GM10847 (cell line): ENCODE results near the gene HIGD1A.
A peak's percentile ranks its signal among the peaks of the same experiment; 100 is the strongest.

Experiments used
- POLR2A ChIP-seq: IDR thresholded peaks from 2 replicates; pipeline ENCODE4 v1.6.1; 2011; ENCODE audit not compliant: insufficient read length; ENCODE audit errors: extremely low read depth

HIGD1A gene

DNA sequence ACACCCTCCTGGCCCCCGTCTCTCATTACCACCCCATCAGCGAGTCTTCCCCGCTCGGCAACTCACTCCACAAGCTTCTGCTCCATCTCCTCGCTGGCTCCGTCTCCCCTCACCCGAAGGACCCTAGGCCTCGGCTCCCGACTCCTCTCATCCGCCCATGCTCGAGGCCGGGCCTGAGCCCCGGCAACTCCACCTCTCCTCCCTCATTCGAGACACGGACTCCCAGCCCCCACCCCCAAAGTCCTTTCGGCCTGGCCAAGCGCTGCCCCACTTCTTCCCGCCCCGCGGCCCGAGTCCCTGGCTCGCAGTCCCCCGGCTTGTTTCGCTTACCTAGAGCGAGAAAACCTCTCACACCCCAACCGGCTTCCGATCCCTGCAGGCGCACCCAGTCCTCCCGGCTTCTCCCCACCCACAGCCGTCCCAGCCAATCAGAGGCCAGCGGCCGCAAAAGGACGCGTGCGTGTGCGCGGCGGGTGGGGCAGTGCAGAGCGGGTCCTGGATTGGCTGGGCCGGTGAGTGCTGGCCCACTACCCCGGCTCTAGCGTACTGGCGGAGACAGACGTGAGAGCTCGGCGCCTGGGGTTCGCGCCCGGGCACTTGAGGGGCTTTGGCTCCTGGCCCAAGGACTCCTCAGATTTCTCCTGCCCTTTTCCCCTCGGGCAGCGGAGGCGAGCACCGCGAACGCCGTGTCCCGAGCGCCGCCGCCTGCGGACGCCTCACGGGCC is at the start of gene HIGD1A:
TSS of gene HIGD1A (minus strand) at position 385 of the 725 bp plus-strand sequence. CDS start 10,237 bp downstream, outside the sequence.
- TF ChIP-seq POLR2A = peak; percentile 72

- TF ChIP-seq POLR2A = no peak
Measured at GRCh38 chr3:42853739-42854302, 49.5 kb upstream of the HIGD1A start.

- no peak for TF ChIP-seq POLR2A
Measured at GRCh38 chr3:42853056-42853455, 48.8 kb upstream of the HIGD1A start.

GRCh38 chr3:42852441-42852840 is 48.2 kb upstream of the HIGD1A start:
- TF ChIP-seq POLR2A = no peak

- TF ChIP-seq POLR2A = no peak
Measured at GRCh38 chr3:42851228-42851834, 47.0 kb upstream of the HIGD1A start.

DNA sequence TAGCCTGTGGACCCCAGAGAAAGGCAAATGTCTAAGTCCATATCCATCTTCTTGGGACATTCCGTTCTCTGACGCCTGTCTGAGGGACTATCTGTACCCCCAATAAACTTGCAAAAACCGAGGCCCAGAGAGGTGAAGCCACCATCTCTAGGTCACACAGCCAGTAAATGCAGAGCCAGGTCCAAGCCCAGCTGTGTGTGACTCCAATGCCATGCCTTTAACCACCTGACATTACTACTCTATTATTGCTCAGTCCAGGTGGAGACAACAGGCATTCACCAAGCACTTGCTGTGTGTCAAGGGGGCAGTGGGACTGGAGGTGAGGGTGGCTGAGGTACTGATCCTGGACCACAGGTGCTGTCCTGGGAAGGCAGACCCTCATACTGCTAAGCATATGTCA is 46.0 kb upstream of the HIGD1A start:
- TF ChIP-seq POLR2A = no peak

DNA sequence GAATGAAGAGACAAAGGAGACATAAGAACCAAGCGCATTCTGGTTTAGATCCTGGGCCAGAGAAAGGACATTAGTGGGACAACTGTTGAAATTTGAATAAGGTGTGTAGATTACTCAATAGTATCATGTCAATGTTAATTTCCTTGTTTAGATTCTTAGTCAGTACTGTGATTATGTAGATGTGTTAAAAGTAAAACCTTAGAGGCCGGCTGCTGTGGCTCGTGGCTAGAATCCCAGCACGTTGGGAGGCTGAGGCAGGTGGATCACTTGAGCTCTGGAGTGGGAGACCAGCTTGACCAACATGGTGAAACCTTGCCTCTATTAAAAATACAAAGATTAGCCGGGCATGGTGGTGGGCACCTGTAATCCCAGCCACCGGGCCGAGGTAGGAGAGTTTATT is 44.7 kb upstream of the HIGD1A start:
- no peak for TF ChIP-seq POLR2A

DNA sequence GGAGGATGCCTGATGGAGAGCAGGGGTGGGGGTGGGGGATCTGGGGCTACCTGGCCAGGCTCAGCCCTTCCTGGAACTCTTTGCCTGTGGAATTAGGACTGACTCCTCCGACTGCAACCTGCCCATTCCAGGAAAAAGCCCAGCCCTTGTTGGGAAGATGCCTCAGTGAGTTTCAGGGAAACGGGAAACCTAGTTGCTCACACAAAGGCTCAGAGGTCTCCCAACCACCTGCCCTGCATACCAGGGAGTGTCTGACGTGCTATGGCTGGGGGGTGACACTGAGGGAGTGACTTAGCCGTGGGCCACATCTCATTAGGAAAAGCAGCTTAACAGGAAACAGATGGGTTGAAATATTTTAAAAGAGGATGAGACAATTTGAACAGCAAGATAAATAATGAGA is 43.4 kb upstream of the HIGD1A start:
- TF ChIP-seq POLR2A = no peak

DNA sequence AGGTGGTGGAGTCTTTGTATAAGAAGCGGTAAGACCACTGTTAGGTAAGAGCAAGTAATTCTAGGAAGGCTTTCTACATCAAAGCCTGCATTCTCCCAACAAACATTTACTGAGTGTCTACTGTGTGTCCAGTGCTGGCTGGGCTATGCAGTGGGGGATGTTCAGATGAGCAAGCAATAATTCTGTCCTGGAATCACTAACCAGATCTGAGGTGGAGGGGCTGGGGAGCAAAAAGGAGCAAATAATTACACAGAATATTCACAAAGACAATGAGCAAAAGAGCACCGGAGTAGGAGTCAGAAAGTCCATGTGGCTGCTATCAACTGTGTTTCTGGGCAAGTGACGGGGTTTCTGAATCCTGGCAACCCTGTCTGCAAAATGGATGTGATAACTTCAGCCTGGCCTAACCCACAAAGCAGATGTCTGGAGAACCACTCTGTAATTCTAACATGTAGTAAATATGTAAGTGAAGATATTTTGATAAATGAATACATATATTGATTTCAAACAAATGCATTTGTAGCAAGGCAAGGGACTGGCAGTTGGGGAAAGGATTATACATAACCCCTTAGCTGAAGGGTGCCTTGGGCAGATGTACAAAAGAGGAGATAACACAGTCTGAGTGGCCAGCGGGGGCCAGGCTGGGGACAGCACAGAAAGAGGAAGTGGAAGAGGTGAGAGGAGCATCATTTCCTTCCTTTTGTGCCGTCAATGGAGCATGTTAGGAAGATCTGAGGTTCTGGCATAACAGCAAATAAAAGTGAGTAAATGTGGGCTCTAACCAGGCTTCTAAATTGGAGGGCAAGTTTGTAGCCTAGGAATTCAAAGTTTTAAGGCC is 42.6 kb upstream of the HIGD1A start:
- TF ChIP-seq POLR2A = no peak

DNA sequence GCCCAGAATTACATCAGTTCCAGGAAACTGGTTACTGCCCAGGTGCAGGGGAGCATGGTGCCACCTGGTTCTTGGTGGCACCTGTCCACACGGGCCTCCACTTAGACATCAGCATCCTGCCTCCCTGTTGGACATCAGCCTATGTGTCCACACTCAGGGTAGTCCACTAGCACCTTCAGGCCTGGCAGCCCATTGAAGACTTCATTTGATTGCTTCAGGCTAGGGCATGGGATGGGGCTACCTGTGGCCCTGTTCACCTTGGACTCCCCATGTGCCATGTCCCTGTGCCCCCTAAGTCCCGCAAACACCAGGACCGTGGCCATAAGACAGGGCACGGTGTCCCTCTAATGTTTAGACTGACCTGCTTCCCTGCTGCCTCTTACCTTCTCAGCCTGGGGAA is 40.5 kb upstream of the HIGD1A start:
- TF ChIP-seq POLR2A = no peak

DNA sequence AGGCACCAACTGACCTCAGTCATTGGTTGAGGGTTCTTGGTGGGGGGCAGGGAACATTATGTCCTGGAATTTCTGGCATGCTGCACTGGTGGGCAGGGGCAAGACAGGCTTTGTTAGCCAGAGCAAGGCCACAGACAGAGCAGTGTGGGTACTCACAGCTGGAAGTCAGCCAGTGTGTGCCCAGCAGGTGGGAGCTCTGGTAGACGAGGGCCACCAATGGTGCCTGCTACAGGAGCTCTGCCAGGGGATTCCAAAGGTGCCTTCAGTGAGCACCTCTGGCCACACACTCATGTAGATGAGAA is 40.1 kb upstream of the HIGD1A start:
- TF ChIP-seq POLR2A = no peak

DNA sequence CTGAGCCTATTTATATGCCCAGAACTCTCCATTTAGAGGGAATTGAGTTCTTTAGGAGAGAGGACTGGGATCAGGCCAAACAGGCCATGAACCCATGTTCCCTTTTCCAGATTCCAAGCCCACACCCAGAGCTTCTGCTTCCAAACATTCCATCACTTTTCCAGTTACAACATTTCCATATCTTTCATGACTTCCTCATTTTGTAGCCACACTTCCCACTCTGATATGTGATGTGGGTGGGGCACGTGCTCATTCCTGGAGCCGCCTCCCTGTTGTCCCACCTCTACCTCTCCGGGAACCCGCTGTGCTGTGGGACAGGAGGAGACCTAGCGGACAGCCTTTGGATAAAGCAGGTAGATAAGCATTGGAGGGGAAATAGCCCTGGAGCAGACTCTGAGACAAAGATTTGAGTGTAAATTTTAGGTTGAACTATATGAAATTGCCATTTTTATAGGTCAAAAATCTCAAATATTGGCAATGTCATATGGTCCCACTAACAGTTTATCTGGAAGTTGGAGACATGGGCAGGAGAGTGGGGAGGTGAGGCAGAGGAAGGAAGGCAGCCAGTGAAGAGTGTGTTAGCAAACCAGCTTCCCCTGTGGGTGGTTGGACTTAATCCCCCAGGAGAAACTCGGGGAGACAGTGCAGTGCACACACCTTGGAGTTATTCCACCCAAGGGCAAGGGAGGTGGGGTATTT is 39.6 kb upstream of the HIGD1A start:
- no peak for TF ChIP-seq POLR2A

- TF ChIP-seq POLR2A = no peak
Measured at GRCh38 chr3:42841332-42841731, 37.0 kb upstream of the HIGD1A start.

DNA sequence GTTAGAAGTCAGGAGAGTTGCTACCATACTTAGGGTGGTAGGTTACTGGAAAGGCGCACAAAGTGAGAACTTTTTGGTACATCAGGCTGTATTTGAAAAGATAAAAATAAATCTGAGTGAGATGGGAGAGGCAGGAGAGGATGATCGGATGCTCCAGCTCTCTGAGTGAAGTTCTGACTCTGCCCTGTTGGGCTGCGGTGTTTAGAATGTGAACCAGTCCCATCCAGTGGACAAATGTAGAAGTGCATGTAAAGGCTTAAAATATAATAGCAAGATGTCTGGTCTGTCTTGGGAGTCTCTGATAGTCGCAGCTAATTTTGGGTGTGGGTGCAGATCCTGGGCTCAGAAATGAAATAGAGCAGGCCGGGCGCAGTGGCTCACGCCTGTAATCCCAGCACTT is 35.3 kb upstream of the HIGD1A start:
- no peak for TF ChIP-seq POLR2A

- no peak for TF ChIP-seq POLR2A
Measured at GRCh38 chr3:42838571-42838970, 34.3 kb upstream of the HIGD1A start.
